DND-41 (cell line): ENCODE data around the gene NRBP1.

Experiments used
- EZH2 ChIP-seq: IDR thresholded peaks from 3 replicates; pipeline ENCODE4 v1.6.1; 2012; ENCODE audit warnings: borderline replicate concordance, low read depth, mild to moderate bottlenecking, moderate library complexity, low read length, inconsistent platforms; ENCODE audit not compliant: severe bottlenecking
- TF ChIP-seq, protein P1 (sequence below): IDR thresholded peaks from 2 replicates; pipeline ENCODE4 v1.5.1; 2012; ENCODE audit warnings: borderline replicate concordance, low read length, moderate library complexity, mild to moderate bottlenecking; ENCODE audit not compliant: poor library complexity, severe bottlenecking; ENCODE audit errors: extremely low read depth

DNA sequence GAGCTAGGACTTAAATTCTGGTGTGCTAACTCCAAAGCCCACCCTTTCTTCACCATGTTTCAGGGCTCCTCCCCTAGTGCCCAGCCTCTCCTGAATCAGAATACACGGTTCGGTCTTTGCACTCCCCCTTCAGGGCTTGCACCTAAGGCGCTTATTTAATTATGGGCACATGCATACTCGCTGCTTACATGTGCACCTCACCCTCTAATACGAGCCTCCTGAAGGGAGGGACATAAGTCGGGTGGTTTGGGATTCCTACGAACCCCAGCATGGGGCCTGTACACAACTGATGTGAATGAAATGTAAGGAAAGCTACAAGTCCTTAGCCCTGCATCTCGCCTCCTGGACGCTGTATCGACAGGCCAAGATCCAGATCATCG lies 60.7 kb downstream of the NRBP1 start:
- TF ChIP-seq, protein P1, sequence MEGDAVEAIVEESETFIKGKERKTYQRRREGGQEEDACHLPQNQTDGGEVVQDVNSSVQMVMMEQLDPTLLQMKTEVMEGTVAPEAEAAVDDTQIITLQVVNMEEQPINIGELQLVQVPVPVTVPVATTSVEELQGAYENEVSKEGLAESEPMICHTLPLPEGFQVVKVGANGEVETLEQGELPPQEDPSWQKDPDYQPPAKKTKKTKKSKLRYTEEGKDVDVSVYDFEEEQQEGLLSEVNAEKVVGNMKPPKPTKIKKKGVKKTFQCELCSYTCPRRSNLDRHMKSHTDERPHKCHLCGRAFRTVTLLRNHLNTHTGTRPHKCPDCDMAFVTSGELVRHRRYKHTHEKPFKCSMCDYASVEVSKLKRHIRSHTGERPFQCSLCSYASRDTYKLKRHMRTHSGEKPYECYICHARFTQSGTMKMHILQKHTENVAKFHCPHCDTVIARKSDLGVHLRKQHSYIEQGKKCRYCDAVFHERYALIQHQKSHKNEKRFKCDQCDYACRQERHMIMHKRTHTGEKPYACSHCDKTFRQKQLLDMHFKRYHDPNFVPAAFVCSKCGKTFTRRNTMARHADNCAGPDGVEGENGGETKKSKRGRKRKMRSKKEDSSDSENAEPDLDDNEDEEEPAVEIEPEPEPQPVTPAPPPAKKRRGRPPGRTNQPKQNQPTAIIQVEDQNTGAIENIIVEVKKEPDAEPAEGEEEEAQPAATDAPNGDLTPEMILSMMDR, result no peak
- TF ChIP-seq EZH2, result no peak
